Ovary (tissue), 3 donors: ENCODE data around the gene ATP6V1G2.

Source experiments
- POLR2A ChIP-seq: fragments of 450-650 bp; IDR thresholded peaks from one replicate; pipeline ENCODE4 v1.6.1; 2017; ENCODE audit warnings: antibody characterized with exemption, mild to moderate bottlenecking, moderate library complexity
- TF ChIP-seq, protein P1 (sequence below), 3 donors: fragments of 450-650 bp in 2 of 3; fragments of 200-600 bp in 1 of 3; IDR thresholded peaks; one replicate each; pipeline versions ENCODE4 v1.5.1 to v1.8.0; 2016 to 2022; ENCODE audit warnings: antibody characterized with exemption in 3 of 3, mild to moderate bottlenecking in 1 of 3
- donor health status: DM: no; HTN: no; CAD: no.

DNA sequence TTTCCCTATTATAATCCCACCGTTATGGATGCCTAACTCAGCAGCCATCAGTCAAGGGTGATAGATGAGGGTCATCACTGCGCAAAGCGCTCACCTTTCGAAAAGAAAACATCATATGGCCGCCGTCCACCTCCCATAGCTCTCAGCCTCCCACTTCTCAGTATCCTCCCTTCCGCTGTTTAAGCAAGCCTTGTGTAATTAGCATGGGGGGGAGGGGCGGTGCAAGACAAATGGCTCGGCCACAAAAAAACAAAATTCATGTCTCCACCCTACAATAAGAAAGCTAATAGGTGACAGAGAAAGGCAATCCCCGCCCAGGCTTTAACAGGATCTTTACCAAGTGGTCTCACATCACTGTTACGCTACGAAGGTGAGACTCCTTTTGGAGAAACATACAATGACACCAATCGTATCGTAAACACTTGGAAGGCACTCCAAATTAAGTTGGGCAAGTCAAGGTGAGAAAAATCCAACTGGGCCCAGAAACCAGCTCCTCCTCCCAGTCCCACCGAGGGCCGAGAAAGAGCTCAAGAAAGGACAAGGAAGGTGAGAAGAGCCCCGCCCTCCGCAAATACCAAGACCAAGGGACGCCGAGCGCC, 5.2 kb downstream of the ATP6V1G2 start:
- TF ChIP-seq, protein P1, sequence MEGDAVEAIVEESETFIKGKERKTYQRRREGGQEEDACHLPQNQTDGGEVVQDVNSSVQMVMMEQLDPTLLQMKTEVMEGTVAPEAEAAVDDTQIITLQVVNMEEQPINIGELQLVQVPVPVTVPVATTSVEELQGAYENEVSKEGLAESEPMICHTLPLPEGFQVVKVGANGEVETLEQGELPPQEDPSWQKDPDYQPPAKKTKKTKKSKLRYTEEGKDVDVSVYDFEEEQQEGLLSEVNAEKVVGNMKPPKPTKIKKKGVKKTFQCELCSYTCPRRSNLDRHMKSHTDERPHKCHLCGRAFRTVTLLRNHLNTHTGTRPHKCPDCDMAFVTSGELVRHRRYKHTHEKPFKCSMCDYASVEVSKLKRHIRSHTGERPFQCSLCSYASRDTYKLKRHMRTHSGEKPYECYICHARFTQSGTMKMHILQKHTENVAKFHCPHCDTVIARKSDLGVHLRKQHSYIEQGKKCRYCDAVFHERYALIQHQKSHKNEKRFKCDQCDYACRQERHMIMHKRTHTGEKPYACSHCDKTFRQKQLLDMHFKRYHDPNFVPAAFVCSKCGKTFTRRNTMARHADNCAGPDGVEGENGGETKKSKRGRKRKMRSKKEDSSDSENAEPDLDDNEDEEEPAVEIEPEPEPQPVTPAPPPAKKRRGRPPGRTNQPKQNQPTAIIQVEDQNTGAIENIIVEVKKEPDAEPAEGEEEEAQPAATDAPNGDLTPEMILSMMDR (IDR thresholded peaks at IDR 0.05) = no peak
- no peak for TF ChIP-seq POLR2A
